ENCODE data around the gene CNNM3.

Gene CNNM3

DNA sequence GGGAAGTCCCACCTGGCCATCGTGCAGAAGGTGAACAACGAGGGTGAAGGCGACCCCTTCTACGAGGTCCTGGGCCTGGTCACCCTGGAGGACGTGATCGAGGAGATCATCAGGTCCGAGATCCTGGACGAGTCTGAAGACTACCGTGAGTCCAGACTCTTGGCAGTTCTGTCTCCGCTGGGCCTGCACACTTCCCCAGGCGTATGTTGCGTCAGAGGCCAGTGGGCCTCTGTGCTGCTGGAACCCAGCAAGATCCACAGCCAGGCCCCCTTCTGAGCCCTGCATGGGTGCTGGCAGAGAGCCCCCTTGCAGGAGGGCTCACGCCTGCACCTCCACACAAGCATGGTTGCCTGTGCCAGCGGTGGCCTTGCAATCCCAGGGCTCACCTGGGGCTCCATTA, 9.0 kb downstream of the CNNM3 start:
- FAIRE-seq = no peak
- TF ChIP-seq POLR2A (IDR thresholded peaks at IDR 0.05; ENCODE audit: low read depth, low read length) (no peak), TAF1 (IDR thresholded peaks at IDR 0.05; ENCODE audit: low read depth, low read length) (no peak), POLR2AphosphoS5 (IDR thresholded peaks at IDR 0.05; ENCODE audit: low read depth, low read length) (no peak), PAX5 (IDR thresholded peaks at IDR 0.05; ENCODE audit: insufficient read depth, low read length, severe bottlenecking) (no peak)

DNA sequence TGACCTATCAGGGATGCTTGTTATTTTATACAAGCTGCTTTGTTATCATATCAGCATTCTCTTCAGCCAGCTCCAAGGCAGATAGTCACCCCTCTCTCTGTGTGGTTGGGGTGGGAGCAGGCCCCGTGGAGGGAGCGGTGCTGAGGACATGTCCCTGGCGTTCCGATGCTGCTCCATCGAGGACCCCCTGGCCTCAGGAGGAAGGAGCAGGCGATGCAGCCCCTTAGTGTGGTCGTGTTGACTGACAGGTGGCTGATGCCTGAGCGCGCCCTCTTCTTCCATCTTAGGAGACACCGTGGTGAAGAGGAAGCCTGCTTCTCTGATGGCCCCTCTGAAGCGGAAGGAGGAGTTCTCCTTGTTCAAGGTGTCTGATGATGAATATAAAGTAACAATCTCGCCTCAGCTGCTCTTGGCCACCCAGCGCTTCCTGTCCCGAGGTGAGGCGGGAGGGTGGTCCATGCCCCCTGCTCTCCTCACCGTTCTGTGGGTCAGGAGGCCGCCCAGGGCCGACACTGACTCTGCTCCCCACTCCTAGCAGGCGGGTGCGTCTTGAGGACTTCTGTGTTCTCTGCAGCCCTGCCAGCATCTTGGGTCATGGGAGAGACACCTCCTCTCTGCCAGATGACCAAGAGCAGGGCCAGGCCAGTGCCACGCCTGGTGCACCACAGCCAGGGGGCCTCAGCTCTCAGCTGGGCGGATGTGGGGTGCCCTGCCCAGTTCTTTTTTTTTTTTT, 10.6 kb downstream of the CNNM3 start:
- FAIRE-seq (no peak), DNase-seq (ENCODE audit: insufficient read length, low spot score) (no peak)
- TF ChIP-seq TAF1 (IDR thresholded peaks at IDR 0.05; ENCODE audit: low read depth, low read length) (no peak), SPI1 (IDR thresholded peaks at IDR 0.05; ENCODE audit: low read depth, low read length) (no peak), POU2F2 (IDR thresholded peaks at IDR 0.05; ENCODE audit: low read depth, low read length) (no peak), POLR2AphosphoS5 (IDR thresholded peaks at IDR 0.05; ENCODE audit: low read depth, low read length) (no peak), PAX5 (IDR thresholded peaks at IDR 0.05; ENCODE audit: insufficient read depth, low read length, severe bottlenecking) (no peak), POLR2A (IDR thresholded peaks at IDR 0.05; ENCODE audit: low read depth, low read length) (no peak)

More for the DNA sequence above, 9.0 kb downstream of the CNNM3 start:
- DNase-seq (ENCODE audit: insufficient read length, low spot score) = no peak

DNA sequence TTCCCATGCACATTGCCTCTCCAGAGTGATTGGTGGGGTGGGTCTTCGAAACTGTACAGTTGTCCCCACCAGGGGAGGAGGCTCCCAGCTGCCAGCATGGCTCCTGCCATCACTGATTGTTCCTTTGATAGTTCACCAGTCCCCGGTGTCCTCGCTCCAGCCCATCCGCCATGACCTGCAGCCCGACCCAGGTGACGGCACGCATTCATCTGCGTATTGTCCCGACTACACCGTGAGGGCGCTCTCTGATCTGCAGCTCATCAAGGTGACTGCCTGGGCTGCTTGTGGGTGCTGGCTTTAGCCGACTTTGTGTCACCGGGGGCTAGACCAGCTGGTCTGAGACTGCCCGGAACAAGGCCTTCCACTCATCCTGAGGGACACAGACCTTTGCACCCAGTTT, 12.4 kb downstream of the CNNM3 start:
- no peak for TF ChIP-seq POU2F2 (IDR thresholded peaks at IDR 0.05; ENCODE audit: low read depth, low read length)
- no peak for TF ChIP-seq SPI1 (IDR thresholded peaks at IDR 0.05; ENCODE audit: low read depth, low read length)
- TF ChIP-seq POLR2AphosphoS5 (IDR thresholded peaks at IDR 0.05; ENCODE audit: low read depth, low read length) = no peak
- TF ChIP-seq POLR2A (IDR thresholded peaks at IDR 0.05; ENCODE audit: low read depth, low read length) = no peak
- FAIRE-seq (no peak), DNase-seq (ENCODE audit: insufficient read length, low spot score) (no peak)

DNA sequence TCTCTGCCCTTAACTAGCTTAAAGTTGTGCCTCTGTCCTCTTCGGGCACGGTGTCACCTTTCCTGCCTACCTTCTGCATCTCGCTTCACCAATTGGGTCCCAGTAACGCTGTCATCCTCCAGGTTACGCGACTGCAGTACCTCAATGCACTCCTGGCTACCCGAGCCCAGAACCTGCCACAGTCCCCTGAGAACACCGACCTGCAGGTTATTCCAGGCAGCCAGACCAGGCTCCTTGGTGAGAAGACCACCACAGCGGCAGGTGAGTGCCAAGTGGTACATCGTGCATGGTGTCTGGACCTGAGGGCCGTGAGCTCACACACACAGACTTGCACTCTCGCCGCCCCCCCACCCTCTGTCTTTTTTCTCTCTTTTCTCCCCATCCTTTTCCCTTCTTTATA, 12.8 kb downstream of the CNNM3 start:
- no peak for TF ChIP-seq POU2F2 (IDR thresholded peaks at IDR 0.05; ENCODE audit: low read depth, low read length)
- TF ChIP-seq POLR2AphosphoS5 (IDR thresholded peaks at IDR 0.05; ENCODE audit: low read depth, low read length) = no peak
- no peak for TF ChIP-seq SPI1 (IDR thresholded peaks at IDR 0.05; ENCODE audit: low read depth, low read length)
- no peak for TF ChIP-seq TAF1 (IDR thresholded peaks at IDR 0.05; ENCODE audit: low read depth, low read length)
- no peak for TF ChIP-seq POLR2A (IDR thresholded peaks at IDR 0.05; ENCODE audit: low read depth, low read length)
- no peak for TF ChIP-seq PAX5 (IDR thresholded peaks at IDR 0.05; ENCODE audit: insufficient read depth, low read length, severe bottlenecking)
- DNase-seq (ENCODE audit: insufficient read length, low spot score) (no peak), FAIRE-seq (no peak)

DNA sequence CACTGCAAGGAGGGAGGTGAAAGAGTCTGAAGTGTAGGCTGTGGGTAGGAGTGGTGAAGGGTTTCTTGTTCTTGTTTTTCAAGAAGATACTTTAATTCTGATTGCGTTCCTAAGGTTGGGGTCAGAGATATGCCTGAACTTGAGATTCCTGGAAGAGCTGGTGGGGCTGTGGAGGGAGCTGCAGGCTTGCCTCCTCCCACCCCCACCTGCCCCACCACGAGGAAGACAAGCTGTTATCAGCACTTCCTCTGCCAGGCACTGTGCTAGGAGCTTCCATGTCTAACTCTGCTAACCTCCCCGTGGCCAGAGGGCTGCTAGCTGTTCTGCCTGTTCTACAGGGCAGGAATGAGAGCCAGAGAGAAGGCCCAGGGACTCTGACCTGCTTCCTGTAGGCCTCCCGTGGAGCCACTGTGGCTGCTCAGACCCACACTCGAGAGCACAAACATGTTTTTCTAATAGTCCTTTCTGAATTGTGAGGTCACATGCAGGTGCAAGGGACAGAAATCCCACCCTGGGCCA, 14.0 kb downstream of the CNNM3 start:
- TF ChIP-seq PAX5 (IDR thresholded peaks at IDR 0.05; ENCODE audit: insufficient read depth, low read length, severe bottlenecking) (no peak), POU2F2 (IDR thresholded peaks at IDR 0.05; ENCODE audit: low read depth, low read length) (no peak), TAF1 (IDR thresholded peaks at IDR 0.05; ENCODE audit: low read depth, low read length) (no peak), POLR2A (IDR thresholded peaks at IDR 0.05; ENCODE audit: low read depth, low read length) (no peak), SPI1 (IDR thresholded peaks at IDR 0.05; ENCODE audit: low read depth, low read length) (no peak), POLR2AphosphoS5 (IDR thresholded peaks at IDR 0.05; ENCODE audit: low read depth, low read length) (no peak)
- DNase-seq (ENCODE audit: insufficient read length, low spot score) (no peak), FAIRE-seq (no peak)

DNA sequence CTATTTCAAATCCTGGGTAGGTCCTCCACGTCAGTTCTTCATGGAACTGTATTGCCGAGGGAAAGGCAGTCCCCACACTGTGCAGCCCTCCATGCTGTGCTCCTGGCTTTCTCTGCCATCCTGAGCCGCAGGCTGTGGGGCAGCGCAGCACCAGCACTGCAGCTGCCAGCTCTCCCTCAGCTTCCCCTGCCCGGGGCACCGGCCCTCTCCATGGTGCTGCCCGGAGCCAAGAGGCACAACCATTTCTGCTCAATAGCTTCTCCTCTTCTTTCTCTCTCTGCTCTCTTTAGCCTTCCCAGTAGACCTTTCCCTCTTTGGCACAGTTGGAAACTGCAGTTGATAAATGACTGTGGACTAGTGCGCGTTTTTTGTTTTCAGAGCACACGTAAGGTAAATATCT, 15.6 kb downstream of the CNNM3 start:
- DNase-seq (ENCODE audit: insufficient read length, low spot score) (no peak), FAIRE-seq (no peak)
- TF ChIP-seq SPI1 (IDR thresholded peaks at IDR 0.05; ENCODE audit: low read depth, low read length) (no peak), TAF1 (IDR thresholded peaks at IDR 0.05; ENCODE audit: low read depth, low read length) (no peak), POU2F2 (IDR thresholded peaks at IDR 0.05; ENCODE audit: low read depth, low read length) (no peak), POLR2A (IDR thresholded peaks at IDR 0.05; ENCODE audit: low read depth, low read length) (no peak), POLR2AphosphoS5 (IDR thresholded peaks at IDR 0.05; ENCODE audit: low read depth, low read length) (no peak), PAX5 (IDR thresholded peaks at IDR 0.05; ENCODE audit: insufficient read depth, low read length, severe bottlenecking) (no peak)

DNA sequence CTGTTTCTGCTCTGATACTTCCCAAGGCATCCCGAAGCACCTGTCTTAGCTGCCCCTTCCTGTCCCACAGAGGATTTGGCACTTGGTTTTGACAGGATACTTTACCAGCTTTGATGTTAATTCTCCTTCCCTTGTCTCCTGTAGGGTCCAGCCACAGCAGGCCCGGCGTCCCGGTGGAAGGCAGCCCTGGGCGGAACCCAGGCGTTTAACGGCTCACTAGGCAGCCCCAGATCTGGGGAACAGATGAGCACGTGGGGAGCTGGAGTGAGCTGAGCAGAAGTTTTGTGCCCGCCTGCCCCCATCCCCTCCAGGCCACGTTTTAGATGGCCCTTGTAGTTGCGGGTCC, 16.3 kb downstream of the CNNM3 start:
- DNase-seq (ENCODE audit: insufficient read length, low spot score) (no peak), FAIRE-seq (no peak)
- TF ChIP-seq POLR2A (IDR thresholded peaks at IDR 0.05; ENCODE audit: low read depth, low read length) (no peak), SPI1 (IDR thresholded peaks at IDR 0.05; ENCODE audit: low read depth, low read length) (no peak), PAX5 (IDR thresholded peaks at IDR 0.05; ENCODE audit: insufficient read depth, low read length, severe bottlenecking) (no peak), TAF1 (IDR thresholded peaks at IDR 0.05; ENCODE audit: low read depth, low read length) (no peak), POU2F2 (IDR thresholded peaks at IDR 0.05; ENCODE audit: low read depth, low read length) (no peak), POLR2AphosphoS5 (IDR thresholded peaks at IDR 0.05; ENCODE audit: low read depth, low read length) (no peak)

DNA sequence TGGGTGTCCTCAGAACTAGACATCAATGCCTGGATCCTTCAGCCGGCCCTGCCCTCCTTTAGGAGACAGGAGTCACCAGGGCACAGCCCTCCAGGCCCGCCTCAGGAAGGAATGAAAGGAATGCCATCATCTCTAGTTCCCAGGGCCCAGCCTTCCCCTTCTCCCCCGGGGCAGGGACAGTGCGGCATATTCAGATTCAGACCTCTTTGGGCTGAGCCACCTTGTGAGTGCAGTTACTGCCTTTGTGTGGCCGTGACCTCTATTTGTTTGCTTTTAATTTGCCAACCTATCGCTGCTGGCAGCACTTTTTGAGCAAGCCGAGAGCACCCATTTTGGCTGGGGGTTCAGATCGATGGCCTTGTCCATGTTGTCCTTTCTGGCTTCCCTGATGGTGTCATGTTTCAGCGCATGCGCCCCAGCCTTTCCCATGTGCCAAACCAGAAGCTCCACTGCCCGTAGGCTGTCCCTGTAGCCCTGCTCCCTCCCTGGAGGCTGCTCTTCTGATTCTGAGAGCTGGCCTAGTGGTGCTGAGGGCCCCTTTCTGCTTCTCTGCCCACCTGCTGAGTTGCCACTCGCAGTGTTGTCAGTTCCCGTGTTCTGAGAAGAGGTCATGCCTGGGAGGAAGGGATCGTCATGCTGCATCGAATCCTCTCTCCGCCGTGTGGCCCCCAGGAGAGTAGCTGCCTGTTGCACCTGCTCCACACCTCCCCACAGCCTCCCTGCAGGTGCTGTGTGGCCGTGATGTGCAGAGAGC, 16.9 kb downstream of the CNNM3 start:
- DNase-seq (ENCODE audit: insufficient read length, low spot score) (no peak), FAIRE-seq (no peak)
- TF ChIP-seq POLR2A (IDR thresholded peaks at IDR 0.05; ENCODE audit: low read depth, low read length) (no peak), POU2F2 (IDR thresholded peaks at IDR 0.05; ENCODE audit: low read depth, low read length) (no peak), PAX5 (IDR thresholded peaks at IDR 0.05; ENCODE audit: insufficient read depth, low read length, severe bottlenecking) (no peak), SPI1 (IDR thresholded peaks at IDR 0.05; ENCODE audit: low read depth, low read length) (no peak), TAF1 (IDR thresholded peaks at IDR 0.05; ENCODE audit: low read depth, low read length) (no peak), POLR2AphosphoS5 (IDR thresholded peaks at IDR 0.05; ENCODE audit: low read depth, low read length) (no peak)

DNA sequence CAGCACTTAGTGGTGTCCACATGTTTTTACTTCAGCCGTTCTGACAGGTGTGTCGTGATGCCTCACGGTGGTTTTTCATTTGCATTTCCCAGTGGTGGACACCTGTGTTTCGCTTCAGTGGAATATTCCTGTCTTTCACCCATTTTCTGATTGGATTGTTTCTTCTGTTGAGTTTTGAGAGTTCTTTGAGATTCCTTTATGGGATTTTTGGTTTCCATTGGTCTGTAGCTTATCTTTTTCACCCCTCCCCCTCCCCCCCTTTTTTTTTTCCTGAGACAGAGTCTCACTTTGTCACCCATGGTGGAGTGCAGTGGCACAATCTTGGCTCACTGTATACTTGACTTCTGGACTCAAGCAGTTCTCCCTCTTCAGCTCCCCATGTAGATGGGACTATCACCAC, 19.8 kb downstream of the CNNM3 start:
- FAIRE-seq = no peak
- DNase-seq (ENCODE audit: insufficient read length, low spot score) = no peak
- TF ChIP-seq SPI1 (IDR thresholded peaks at IDR 0.05; ENCODE audit: low read depth, low read length) = no peak
- TF ChIP-seq TAF1 (IDR thresholded peaks at IDR 0.05; ENCODE audit: low read depth, low read length) = no peak
- no peak for TF ChIP-seq PAX5 (IDR thresholded peaks at IDR 0.05; ENCODE audit: insufficient read depth, low read length, severe bottlenecking)
- TF ChIP-seq POLR2A (IDR thresholded peaks at IDR 0.05; ENCODE audit: low read depth, low read length) = no peak
- no peak for TF ChIP-seq POLR2AphosphoS5 (IDR thresholded peaks at IDR 0.05; ENCODE audit: low read depth, low read length)
- no peak for TF ChIP-seq POU2F2 (IDR thresholded peaks at IDR 0.05; ENCODE audit: low read depth, low read length)
